IMR-90 (cell line): Measurements from ENCODE around the gene SETDB1. TPM values are rescaled to one million over a fixed set of nuclear protein-coding genes. Genes with fewer than 3 reads are reported as not detected.

Experiments
- ATAC-seq: fragments of 200-7000 bp; cut with Tn5 transposase; 2 replicates; pipeline ENCODE4 v1.9.1; 2020; ENCODE audit warnings: low read depth, mild to moderate bottlenecking, moderate library complexity
- BruUV-seq: library from RNA; stranded (reverse); fragments of 400-500 nt; replicated peaks from 2 replicates; lab custom pipeline; 2021; lab: Mats Ljungman, UMichigan
- CTCF ChIA-PET: fragments of 300-600 bp; formaldehyde crosslinking; extraction: SDS; loops from one replicate; lab custom pipeline; 2021; ENCODE audit warnings: antibody characterized with exemption; lab: Yijun Ruan, JAX
- POLR2A ChIA-PET: fragments of 300-600 bp; sonication (Branson Sonifier 250); formaldehyde crosslinking; loops from one replicate; lab custom pipeline; 2022; ENCODE audit warnings: antibody characterized with exemption; ENCODE audit not compliant: unreplicated experiment; lab: Charles Lee
- DNase-seq: peaks from one replicate; pipeline ENCODE4 v3.0.0; 2013
- H2AFZ ChIP-seq: replicated peaks from 2 replicates; pipeline ENCODE3; 2013; ENCODE audit warnings: low read length, mild to moderate bottlenecking; ENCODE audit not compliant: poor library complexity
- H2AK5ac ChIP-seq: 2 replicates; pipeline ENCODE4 v1.6.1; 2013; ENCODE audit warnings: low read depth, low read length, inconsistent platforms
- H2AK9ac ChIP-seq: replicated peaks from 2 replicates; pipeline ENCODE3; 2013; ENCODE audit warnings: mild to moderate bottlenecking, low read depth, low read length, moderate library complexity; ENCODE audit not compliant: poor library complexity
- H2BK120ac ChIP-seq: 2 replicates; pipeline ENCODE4 v1.6.1; 2013; ENCODE audit warnings: low read depth, low read length, inconsistent platforms
- H2BK15ac ChIP-seq: 3 replicates; pipeline ENCODE4 v1.6.1; 2013; ENCODE audit warnings: low read depth, low read length, inconsistent platforms
- H2BK20ac ChIP-seq: 2 replicates; pipeline ENCODE4 v1.6.1; 2013; ENCODE audit warnings: low read depth, mild to moderate bottlenecking, inconsistent platforms, low read length, moderate library complexity
- H2BK5ac ChIP-seq: 2 replicates; pipeline ENCODE4 v1.6.1; 2013; ENCODE audit warnings: mild to moderate bottlenecking, low read depth, low read length, inconsistent platforms; ENCODE audit not compliant: poor library complexity, severe bottlenecking
- H3K14ac ChIP-seq: replicated peaks from 2 replicates; pipeline ENCODE4 v1.6.1; 2013; ENCODE audit warnings: low read depth, low read length, inconsistent platforms
- H3K18ac ChIP-seq: 2 replicates; pipeline ENCODE4 v1.6.1; 2013; ENCODE audit warnings: low read depth, low read length, control low read depth
- H3K23ac ChIP-seq: 2 replicates; pipeline ENCODE4 v1.6.1; 2013; ENCODE audit warnings: low read depth, low read length, inconsistent platforms
- H3K27ac ChIP-seq: 2 replicates; pipeline ENCODE4 v1.5.1; 2013; ENCODE audit warnings: mild to moderate bottlenecking, control low read depth, low read length; ENCODE audit not compliant: insufficient read depth
- H3K27me3 ChIP-seq: 2 replicates; pipeline ENCODE4 v1.6.1; 2013; ENCODE audit warnings: low read length; ENCODE audit not compliant: control insufficient read depth, insufficient read depth
- H3K36me3 ChIP-seq: 2 replicates; pipeline ENCODE4 v1.6.1; 2013; ENCODE audit warnings: low read length, mixed read lengths; ENCODE audit not compliant: control insufficient read depth, insufficient read depth
- H3K4ac ChIP-seq: 2 replicates; pipeline ENCODE4 v1.6.1; 2013; ENCODE audit warnings: low read depth, low read length, inconsistent platforms
- H3K4me1 ChIP-seq: 2 replicates; pipeline ENCODE4 v1.6.1; 2013; ENCODE audit warnings: low read length, mixed read lengths; ENCODE audit not compliant: control insufficient read depth, insufficient read depth
- H3K4me2 ChIP-seq: 2 replicates; pipeline ENCODE4 v1.6.1; 2013; ENCODE audit warnings: low read depth, mild to moderate bottlenecking, control low read depth, low read length, moderate library complexity
- H3K4me3 ChIP-seq: 2 replicates; pipeline ENCODE4 v1.5.1; 2013; ENCODE audit warnings: low read depth, mild to moderate bottlenecking, control low read depth, low read length, moderate library complexity; ENCODE audit not compliant: insufficient read depth
- H3K56ac ChIP-seq: 2 replicates; pipeline ENCODE4 v1.6.1; 2013; ENCODE audit warnings: low read length, inconsistent platforms; ENCODE audit not compliant: insufficient read depth; ENCODE audit errors: extremely low read depth
- H3K79me1 ChIP-seq, 2 experiments: 2 replicates each; pipeline ENCODE4 v1.6.1; 2013; ENCODE audit warnings: low read length in 2 of 2, inconsistent platforms in 1 of 2, low read depth in 1 of 2
- H3K9ac ChIP-seq: 2 replicates; pipeline ENCODE4 v1.6.1; 2013; ENCODE audit warnings: low read depth, low read length, control low read depth
- H3K9me1 ChIP-seq: 2 replicates; pipeline ENCODE4 v1.6.1; 2013; ENCODE audit warnings: low read length, inconsistent platforms; ENCODE audit not compliant: insufficient read depth
- H3K9me3 ChIP-seq: 2 replicates; pipeline ENCODE4 v1.6.1; 2013; ENCODE audit warnings: low read length; ENCODE audit not compliant: control insufficient read depth, insufficient read depth
- H4K20me1 ChIP-seq: 2 replicates; pipeline ENCODE4 v1.6.1; 2013; ENCODE audit warnings: low read length, inconsistent platforms; ENCODE audit not compliant: insufficient read depth
- H4K5ac ChIP-seq: 2 replicates; pipeline ENCODE4 v1.6.1; 2013; ENCODE audit warnings: mild to moderate bottlenecking, low read depth, low read length, control low read depth
- H4K8ac ChIP-seq, 2 experiments: 2 replicates each; pipeline ENCODE4 v1.6.1; 2013; ENCODE audit warnings: low read depth in 2 of 2, low read length in 2 of 2, control low read depth in 1 of 2, inconsistent platforms in 1 of 2
- H4K91ac ChIP-seq: 2 replicates; pipeline ENCODE4 v1.6.1; 2013; ENCODE audit warnings: low read depth, low read length, inconsistent platforms; ENCODE audit not compliant: insufficient read depth
- BHLHE40 ChIP-seq: fragments of 150-350 bp; IDR thresholded peaks from 2 replicates; pipeline ENCODE4 v1.6.1; 2016; ENCODE audit warnings: mild to moderate bottlenecking, low read depth, low read length
- CEBPB ChIP-seq: IDR thresholded peaks from 2 replicates; pipeline ENCODE4 v1.6.1; 2012; ENCODE audit warnings: low read depth, low read length, improper control_type of control experiment
- FOS ChIP-seq: fragments of 150-350 bp; IDR thresholded peaks from 2 replicates; pipeline ENCODE4 v1.6.1; 2016; ENCODE audit warnings: low read depth, low read length
- MAFK ChIP-seq: IDR thresholded peaks from 2 replicates; pipeline ENCODE4 v1.6.1; 2012; ENCODE audit warnings: low read depth, low read length, improper control_type of control experiment
- MAZ ChIP-seq: IDR thresholded peaks from 2 replicates; pipeline ENCODE4 v1.6.1; 2012; ENCODE audit warnings: low read depth, mild to moderate bottlenecking, low read length, improper control_type of control experiment, moderate library complexity, borderline replicate concordance
- MXI1 ChIP-seq: IDR thresholded peaks from 2 replicates; pipeline ENCODE4 v1.6.1; 2012; ENCODE audit warnings: low read depth, mild to moderate bottlenecking, low read length, moderate library complexity, borderline replicate concordance
- POLR2A ChIP-seq: IDR thresholded peaks from 2 replicates; pipeline ENCODE4 v1.6.1; 2012; ENCODE audit warnings: mild to moderate bottlenecking, low read depth, low read length
- RFX5 ChIP-seq: IDR thresholded peaks from 2 replicates; pipeline ENCODE4 v1.8.0; 2012; ENCODE audit warnings: low read depth, mild to moderate bottlenecking, low read length, moderate library complexity
- SMC3 ChIP-seq: fragments of 150-350 bp; IDR thresholded peaks from 2 replicates; pipeline ENCODE4 v1.6.1; 2016; ENCODE audit warnings: low read depth, mild to moderate bottlenecking, antibody characterized with exemption, low read length, moderate library complexity
- WGBS, 2 experiments: methylation state at CpG; one replicate each; pipeline versions ENCODE4 v1.1.5 to v1.1.7; 2013; ENCODE audit warnings: missing lambda C conversion rate in 2 of 2; ENCODE audit not compliant: insufficient read length in 1 of 2; ENCODE audit errors: extremely low coverage in 2 of 2; 5-methylcytosine and 5-hydroxymethylcytosine counted together
- dilution Hi-C: fragments of 300-500 bp; cut with HindIII; formaldehyde crosslinking; loops from one replicate; pipeline ENCODE4 v1.14.3; 2018; ENCODE audit warnings: low sequenced_read_pairs; ENCODE audit not compliant: unreplicated experiment
- in situ Hi-C: fragments of 300-500 bp; cut with MboI; formaldehyde crosslinking; loops from 3 replicates; pipeline ENCODE4 v1.14.3; 2019; ENCODE audit warnings: low sequenced_read_pairs, inconsistent platforms, mixed read lengths
- intact Hi-C: fragments of 100-400 bp; cut with micrococcal nuclease; formaldehyde crosslinking; loops from 2 replicates; pipeline ENCODE4 v1.10.0; 2022
- polyA plus RNA-seq, 3 experiments: library from polyadenylated mRNA; depleted of rRNA; stranded (reverse); fragments of >200 nt; gene quantifications; 2 replicates each; pipeline ENCODE4 v1.2.3, GENCODE V29; 2012; ENCODE audit warnings: low replicate concordance in 1 of 3
- total RNA-seq: library from RNA; depleted of rRNA; stranded (reverse); fragments of >200 nt; gene quantifications from 2 replicates; pipeline ENCODE4 v1.2.3, GENCODE V29; 2012
- TF ChIP-seq, protein P1 (sequence below): conservative IDR thresholded peaks from 2 replicates; pipeline ENCODE4 v1.5.1; 2012; ENCODE audit warnings: mild to moderate bottlenecking, low read depth, low read length, improper control_type of control experiment
- TF ChIP-seq, protein P2 (sequence below): fragments of 150-350 bp; IDR thresholded peaks from 2 replicates; pipeline ENCODE4 v1.6.1; 2016; ENCODE audit warnings: low read depth, mild to moderate bottlenecking, low read length, moderate library complexity, borderline replicate concordance
- TF ChIP-seq, protein P3 (sequence below): fragments of 150-350 bp; IDR thresholded peaks from 2 replicates; pipeline ENCODE4 v1.6.1; 2017; ENCODE audit warnings: mild to moderate bottlenecking, antibody characterized with exemption, low read length, low read depth

SETDB1 gene
- total and polyA plus RNA-seq, 2 of the 4 experiments (the other 2 are of a cell fraction): 18.7 to 22.9 TPM

DNA sequence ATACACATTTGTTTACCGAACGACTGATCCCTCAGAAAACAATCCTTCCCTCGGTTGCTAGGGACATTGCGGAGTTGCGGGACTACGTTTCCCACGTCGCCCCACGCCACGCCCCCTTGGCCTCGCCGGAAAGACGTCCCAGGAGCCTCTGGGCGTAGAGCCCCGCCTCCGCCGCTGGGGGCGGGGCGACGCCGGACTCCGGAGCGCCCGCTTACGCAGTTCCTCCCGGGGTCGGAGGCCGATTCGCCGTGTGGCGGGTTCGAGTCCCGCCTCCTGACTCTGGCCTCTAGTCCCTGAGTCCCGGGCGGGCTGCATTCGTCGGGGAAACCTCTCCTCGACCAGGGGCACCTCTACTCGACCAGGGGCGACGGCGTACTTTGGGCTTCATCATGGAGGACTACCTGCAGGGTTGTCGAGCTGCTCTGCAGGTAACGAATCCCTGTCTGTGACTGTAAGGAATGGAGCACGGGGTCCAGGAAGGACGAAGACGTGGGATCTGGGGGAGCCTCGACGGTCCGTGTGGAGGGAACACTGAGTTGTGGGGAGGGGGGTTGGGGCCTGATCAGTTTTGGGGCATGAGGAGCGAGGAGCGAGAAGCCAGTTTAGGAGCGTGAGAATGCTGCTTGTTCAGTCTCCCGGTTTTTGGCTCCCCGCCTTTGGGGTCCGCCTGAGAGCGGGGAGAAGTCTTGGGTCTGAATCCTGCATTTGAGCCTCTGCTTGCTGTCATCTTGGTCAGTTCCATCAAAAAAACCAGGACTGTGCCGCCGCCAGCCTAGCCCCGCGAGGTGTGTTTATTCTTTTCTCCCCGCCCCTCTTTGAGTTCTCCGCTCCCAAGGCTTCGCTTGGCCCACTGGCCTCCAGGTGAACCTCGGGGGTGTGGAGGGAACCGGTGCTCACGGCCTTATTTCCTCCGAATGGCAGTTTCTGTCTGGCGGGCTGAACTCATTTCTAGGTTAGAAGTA, 82.4 kb downstream of the SETDB1 start, which contains the start of gene PRUNE1:
PRUNE1 (plus strand) TSS at position 206 of the 962 bp plus-strand sequence; CDS start at position 390, 184 bp downstream.
- POLR2A ChIA-PET: interaction anchor here (0.5 kb wide), 1 partner anchor 430 kb away, joined by 3 read pairs; no protein-coding TSS in a partner anchor
- CTCF ChIA-PET: no interaction called here
- H3K27ac ChIP-seq: peak within 1 kb of the TSS; percentile 76
- H3K79me1 ChIP-seq: peaks cover 16 to 52% of the 10 kb centered on the region in 2 experiments
- H4K8ac ChIP-seq: peak within 1 kb of the TSS; percentile 73 to 95
- no TSS peak for BruUV-seq
- no peaks in the 10 kb centered on the region for H3K9me3 ChIP-seq
- peak within 1 kb of the TSS; percentile 90 for H3K4me2 ChIP-seq
- in situ Hi-C loops: no loop called here
- H2AFZ ChIP-seq: peak within 1 kb of the TSS; percentile 98
- intact Hi-C loops: loop anchor here (5.0 to 10.0 kb wide), 2 partner anchors 54 to 444 kb away; partner anchors contain the start of gene MLLT11
- H3K9ac ChIP-seq: peak within 1 kb of the TSS; percentile 77
- peaks cover 5% of the 10 kb centered on the region; the same call in 1 of the 2 replicates for H3K4me1 ChIP-seq
- DNase-seq (peak; percentile 94), ATAC-seq (peak; percentile 90)
- peak within 1 kb of the TSS; percentile 94 for H2AK5ac ChIP-seq
- H3K36me3 ChIP-seq: no peaks in the 10 kb centered on the region
- 1% methylated on average over 45 of the region's 69 CpGs; no CpG with 5 or more reads in 1 of the 2 experiments for WGBS, 2 experiments
- H3K4me3 ChIP-seq: peak within 1 kb of the TSS; percentile 79
- H2BK20ac ChIP-seq: no peak within 1 kb of the TSS
- H3K56ac ChIP-seq: peak within 1 kb of the TSS; percentile 70
- H4K5ac ChIP-seq: peak within 1 kb of the TSS; percentile 76
- H3K14ac ChIP-seq: peak within 1 kb of the TSS; percentile 99
- H3K27me3 ChIP-seq: no peaks in the 10 kb centered on the region
- H3K18ac ChIP-seq: peak within 1 kb of the TSS; percentile 43
- no peaks in the 10 kb centered on the region for H4K20me1 ChIP-seq
- H3K23ac ChIP-seq: peak within 1 kb of the TSS; percentile 98
- peak within 1 kb of the TSS; percentile 99 for H3K4ac ChIP-seq
- dilution Hi-C loops: no loop called here
- H4K91ac ChIP-seq: peak within 1 kb of the TSS; percentile 79
- peaks cover 11% of the 10 kb centered on the region for H3K9me1 ChIP-seq
- H2AK9ac ChIP-seq: peak within 1 kb of the TSS; percentile 97
- peak within 1 kb of the TSS; percentile 29; the same call in 2 of the 3 replicates for H2BK15ac ChIP-seq
- H2BK120ac ChIP-seq: peak within 1 kb of the TSS; percentile 80
- peak within 1 kb of the TSS; percentile 77 for H2BK5ac ChIP-seq
- TF ChIP-seq, protein P1, sequence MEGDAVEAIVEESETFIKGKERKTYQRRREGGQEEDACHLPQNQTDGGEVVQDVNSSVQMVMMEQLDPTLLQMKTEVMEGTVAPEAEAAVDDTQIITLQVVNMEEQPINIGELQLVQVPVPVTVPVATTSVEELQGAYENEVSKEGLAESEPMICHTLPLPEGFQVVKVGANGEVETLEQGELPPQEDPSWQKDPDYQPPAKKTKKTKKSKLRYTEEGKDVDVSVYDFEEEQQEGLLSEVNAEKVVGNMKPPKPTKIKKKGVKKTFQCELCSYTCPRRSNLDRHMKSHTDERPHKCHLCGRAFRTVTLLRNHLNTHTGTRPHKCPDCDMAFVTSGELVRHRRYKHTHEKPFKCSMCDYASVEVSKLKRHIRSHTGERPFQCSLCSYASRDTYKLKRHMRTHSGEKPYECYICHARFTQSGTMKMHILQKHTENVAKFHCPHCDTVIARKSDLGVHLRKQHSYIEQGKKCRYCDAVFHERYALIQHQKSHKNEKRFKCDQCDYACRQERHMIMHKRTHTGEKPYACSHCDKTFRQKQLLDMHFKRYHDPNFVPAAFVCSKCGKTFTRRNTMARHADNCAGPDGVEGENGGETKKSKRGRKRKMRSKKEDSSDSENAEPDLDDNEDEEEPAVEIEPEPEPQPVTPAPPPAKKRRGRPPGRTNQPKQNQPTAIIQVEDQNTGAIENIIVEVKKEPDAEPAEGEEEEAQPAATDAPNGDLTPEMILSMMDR: no peak
- no peak for TF ChIP-seq BHLHE40
- TF ChIP-seq, protein P2, sequence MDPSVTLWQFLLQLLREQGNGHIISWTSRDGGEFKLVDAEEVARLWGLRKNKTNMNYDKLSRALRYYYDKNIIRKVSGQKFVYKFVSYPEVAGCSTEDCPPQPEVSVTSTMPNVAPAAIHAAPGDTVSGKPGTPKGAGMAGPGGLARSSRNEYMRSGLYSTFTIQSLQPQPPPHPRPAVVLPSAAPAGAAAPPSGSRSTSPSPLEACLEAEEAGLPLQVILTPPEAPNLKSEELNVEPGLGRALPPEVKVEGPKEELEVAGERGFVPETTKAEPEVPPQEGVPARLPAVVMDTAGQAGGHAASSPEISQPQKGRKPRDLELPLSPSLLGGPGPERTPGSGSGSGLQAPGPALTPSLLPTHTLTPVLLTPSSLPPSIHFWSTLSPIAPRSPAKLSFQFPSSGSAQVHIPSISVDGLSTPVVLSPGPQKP: no peak
- TF ChIP-seq RFX5: 0 out of 2 replicates have a peak, but pooled peaks have one; percentile 9
- TF ChIP-seq MAFK: no peak
- TF ChIP-seq FOS: no peak
- peak; percentile 65; the same call in 1 of the 2 replicates for TF ChIP-seq MXI1
- peak; percentile 37 for TF ChIP-seq POLR2A
- peak; percentile 57; the same call in 1 of the 2 replicates for TF ChIP-seq CEBPB
- no peak for TF ChIP-seq SMC3
- TF ChIP-seq MAZ: peak; percentile 85
- TF ChIP-seq, protein P3, sequence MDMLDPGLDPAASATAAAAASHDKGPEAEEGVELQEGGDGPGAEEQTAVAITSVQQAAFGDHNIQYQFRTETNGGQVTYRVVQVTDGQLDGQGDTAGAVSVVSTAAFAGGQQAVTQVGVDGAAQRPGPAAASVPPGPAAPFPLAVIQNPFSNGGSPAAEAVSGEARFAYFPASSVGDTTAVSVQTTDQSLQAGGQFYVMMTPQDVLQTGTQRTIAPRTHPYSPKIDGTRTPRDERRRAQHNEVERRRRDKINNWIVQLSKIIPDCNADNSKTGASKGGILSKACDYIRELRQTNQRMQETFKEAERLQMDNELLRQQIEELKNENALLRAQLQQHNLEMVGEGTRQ: no peak
